Pancreas (tissue), 10 donors: ENCODE measurements around the gene NRCAM. TPM values are rescaled to one million over a fixed set of nuclear protein-coding genes. Genes with fewer than 3 reads are reported as not detected.

Experiments
- ATAC-seq, 4 donors: fragments of 200-7000 bp; cut with Tn5 transposase; one replicate each; pipeline versions ENCODE4 v1.8.0 to v1.9.1; 2020; ENCODE audit warnings: mild to moderate bottlenecking in 4 of 4, moderate library complexity in 4 of 4
- DNase-seq, 6 donors: peaks; one replicate each; pipeline ENCODE4 v3.0.0-alpha.2; 2020
- FAIRE-seq: peaks from 2 replicates; lab custom pipeline; 2012; peaks lifted over from hg19 to GRCh38; lab: Jason Lieb, UNC
- H3K27ac ChIP-seq, 4 donors: fragments of 200-600 bp; sonication (generic); 1 replicate in 3 of 4; 2 replicates in 1 of 4; pipeline versions ENCODE4 v1.5.0 to v1.8.0; 2020
- H3K27me3 ChIP-seq, 4 donors: fragments of 200-600 bp; one replicate each; pipeline ENCODE4 v1.8.0; 2021
- H3K36me3 ChIP-seq, 3 donors: fragments of 200-600 bp; sonication (generic) in 1 of 3; one replicate each; pipeline versions ENCODE4 v1.5.0 to v1.8.0; 2020 to 2021
- H3K4me1 ChIP-seq, 3 donors: fragments of 200-600 bp; one replicate each; pipeline ENCODE4 v1.8.0; 2021
- H3K4me3 ChIP-seq, 4 donors: fragments of 200-600 bp; sonication (generic) in 2 of 4; one replicate each; pipeline versions ENCODE4 v1.5.0 to v1.8.0; 2020 to 2021
- H3K9me3 ChIP-seq, 4 donors: fragments of 200-600 bp; one replicate each; pipeline ENCODE4 v1.8.0; 2021
- WGBS, 2 donors: extraction: QIAGEN DNeasy Blood & Tissue Kit; methylation state at CpG; one replicate each; pipeline ENCODE4 v1.1.7; 2013; 5-methylcytosine and 5-hydroxymethylcytosine counted together
- intact Hi-C, 3 donors: fragments of 100-400 bp; cut with DNase I; formaldehyde crosslinking; loops; one replicate each; pipeline versions ENCODE4 v1.11.1 to v1.14.2; 2022
- polyA plus RNA-seq, 2 donors: library from polyadenylated mRNA; stranded (reverse); fragments of 200-250 nt; gene quantifications; one replicate each; pipeline ENCODE4 v1.2.3, GENCODE V29; 2013
- total RNA-seq, 6 donors: library from RNA; stranded (reverse); fragmentation: NEBNext Ultra II Directional in 4 of 6; extraction: Animal tissue kit (Norgen Biotek cat#: 25700) in 4 of 6; gene quantifications; one replicate each; pipeline versions ENCODE4 v1.2.1 to v1.2.4, GENCODE V29; 2021 to 2023
- TF ChIP-seq, protein P1 (sequence below), 4 donors: fragments of 200-600 bp; sonication (generic) in 3 of 4; IDR thresholded peaks; one replicate each; pipeline versions ENCODE4 v1.5.0 to v1.8.0; 2021; ENCODE audit warnings: antibody characterized with exemption in 4 of 4
- donor health status: healthy with polysubstance abuse.
- donor health status: DM: no; HTN: no; CAD: no; lungs with moderate emphysema.
- donor health status: DM: no; HTN: no; CAD: no.
- donor health status: control.
- donor health status: control.
- donor health status: Bipolar disorder and iron deficiency.
- donor health status: DM: yes; HTN: yes; CAD: no.
- donor health status: DM: no; HTN: no; CAD: no.
- donor health status: DM: no; HTN: no; CAD: no.
- donor health status: DM: yes; HTN: yes; CAD: no.

NRCAM gene
- total and polyA plus RNA-seq, 8 donors, result 14.1 to 53.6 (median 40.4) TPM

DNA sequence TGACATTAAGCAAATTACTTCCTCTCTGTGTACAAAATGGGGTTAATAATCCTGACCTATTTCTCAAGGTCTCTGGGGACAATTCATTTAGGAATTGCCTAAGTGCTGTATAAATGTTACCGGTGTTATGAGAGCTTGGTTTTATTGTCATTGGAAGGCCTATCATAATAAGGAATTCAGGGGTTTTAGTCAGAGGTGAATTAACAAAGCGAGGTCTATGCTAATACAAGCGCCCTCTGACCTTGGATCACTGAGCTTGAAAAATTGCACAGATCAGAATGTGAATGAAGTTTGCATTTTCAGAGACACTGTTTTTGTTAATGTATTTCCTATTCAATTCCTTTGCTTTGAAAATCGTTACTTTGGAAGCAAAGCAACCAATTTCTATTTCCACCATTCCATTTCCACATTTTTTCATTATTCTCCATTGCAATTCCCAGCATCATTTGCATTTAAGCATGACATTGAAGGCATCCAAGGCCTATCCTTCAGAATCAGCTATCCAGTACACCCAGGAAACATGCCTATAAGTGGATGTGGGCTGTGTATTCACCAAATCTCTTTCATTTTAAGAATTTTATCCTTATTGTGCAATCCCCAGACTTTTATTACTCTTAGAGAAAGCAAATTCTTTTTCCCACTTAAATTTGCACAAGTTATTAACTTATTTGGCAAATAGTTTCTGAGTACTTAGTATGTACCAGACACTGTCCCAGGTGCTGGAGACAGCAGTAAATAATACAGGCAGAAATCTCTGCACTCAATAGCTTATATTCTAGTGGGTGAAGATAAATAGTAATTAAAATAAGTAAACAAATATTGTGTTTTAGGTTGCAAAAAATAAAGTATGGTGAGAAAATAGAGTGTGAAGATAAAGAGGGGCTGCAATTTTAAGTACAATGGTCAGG is 133.1 kb downstream of the NRCAM start:
- DNase-seq, result no peak
- no peaks in the 10 kb centered on the region for H3K27me3 ChIP-seq
- no peaks in the 10 kb centered on the region for H3K36me3 ChIP-seq
- FAIRE-seq, result no peak
- WGBS, 2 donors, result 34 to 36% methylated on average over 4 of the region's 4 CpGs
- TF ChIP-seq, protein P1, sequence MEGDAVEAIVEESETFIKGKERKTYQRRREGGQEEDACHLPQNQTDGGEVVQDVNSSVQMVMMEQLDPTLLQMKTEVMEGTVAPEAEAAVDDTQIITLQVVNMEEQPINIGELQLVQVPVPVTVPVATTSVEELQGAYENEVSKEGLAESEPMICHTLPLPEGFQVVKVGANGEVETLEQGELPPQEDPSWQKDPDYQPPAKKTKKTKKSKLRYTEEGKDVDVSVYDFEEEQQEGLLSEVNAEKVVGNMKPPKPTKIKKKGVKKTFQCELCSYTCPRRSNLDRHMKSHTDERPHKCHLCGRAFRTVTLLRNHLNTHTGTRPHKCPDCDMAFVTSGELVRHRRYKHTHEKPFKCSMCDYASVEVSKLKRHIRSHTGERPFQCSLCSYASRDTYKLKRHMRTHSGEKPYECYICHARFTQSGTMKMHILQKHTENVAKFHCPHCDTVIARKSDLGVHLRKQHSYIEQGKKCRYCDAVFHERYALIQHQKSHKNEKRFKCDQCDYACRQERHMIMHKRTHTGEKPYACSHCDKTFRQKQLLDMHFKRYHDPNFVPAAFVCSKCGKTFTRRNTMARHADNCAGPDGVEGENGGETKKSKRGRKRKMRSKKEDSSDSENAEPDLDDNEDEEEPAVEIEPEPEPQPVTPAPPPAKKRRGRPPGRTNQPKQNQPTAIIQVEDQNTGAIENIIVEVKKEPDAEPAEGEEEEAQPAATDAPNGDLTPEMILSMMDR (IDR thresholded peaks at IDR 0.05), result no peak
- intact Hi-C loops, result no loop called here
- no peaks in the 10 kb centered on the region for H3K9me3 ChIP-seq
- peak in 2 of 4 donors; percentile 32 to 40 for ATAC-seq
- H3K4me1 ChIP-seq, result peaks cover 6 to 33% (median 26%) of the 10 kb centered on the region in 3 donors
- no peak overlapping the region for H3K4me3 ChIP-seq
- H3K27ac ChIP-seq, result no peak overlapping the region

DNA sequence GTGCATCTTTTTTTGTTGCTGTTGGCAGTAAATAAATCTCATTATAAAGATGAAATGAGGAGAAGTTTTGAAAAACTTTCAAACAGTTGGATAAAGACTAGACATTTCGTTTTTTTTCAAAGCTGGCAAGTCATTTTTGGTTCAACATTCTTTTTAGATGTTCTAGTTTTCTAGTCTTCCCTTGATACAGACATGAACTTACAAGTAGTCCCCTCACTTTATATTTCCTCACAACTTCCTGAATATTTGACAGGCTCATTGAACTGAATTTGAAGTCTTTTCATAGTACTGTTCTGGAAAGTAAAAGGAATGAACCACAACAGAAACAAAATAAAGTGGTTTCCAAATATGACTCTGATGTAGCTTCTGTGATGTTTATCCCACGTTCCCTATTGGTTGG is 134.2 kb downstream of the NRCAM start:
- H3K27me3 ChIP-seq, result no peaks in the 10 kb centered on the region
- FAIRE-seq (no peak), ATAC-seq (no peak), DNase-seq (no peak)
- H3K9me3 ChIP-seq, result no peaks in the 10 kb centered on the region
- H3K4me1 ChIP-seq, result peaks cover 2 to 23% (median 19%) of the 10 kb centered on the region in 3 donors
- H3K4me3 ChIP-seq, result no peak overlapping the region
- TF ChIP-seq, protein P1 (IDR thresholded peaks at IDR 0.05), result no peak
- 81 to 85% methylated on average over 2 of the region's 2 CpGs for WGBS, 2 donors
- intact Hi-C loops, result no loop called here
- H3K36me3 ChIP-seq, result no peaks in the 10 kb centered on the region
- no peak overlapping the region for H3K27ac ChIP-seq

DNA sequence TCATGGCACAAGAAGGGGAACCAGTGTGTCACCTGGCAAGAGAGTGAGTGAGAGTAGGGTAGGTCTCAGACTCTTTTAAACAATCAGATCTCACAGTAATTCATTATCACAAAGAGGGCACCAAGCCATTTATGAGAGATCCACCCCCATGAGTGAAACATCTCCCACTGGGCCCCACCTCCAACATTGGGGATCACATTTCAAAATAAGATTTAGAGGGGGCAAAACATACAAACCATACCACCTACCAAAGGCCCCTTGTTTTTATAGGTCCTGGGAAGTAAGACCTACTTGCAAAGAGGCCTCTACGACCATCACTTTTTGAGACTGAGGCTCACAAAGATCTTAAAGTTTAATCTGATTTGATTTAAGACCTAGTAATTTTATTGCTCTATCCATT is 134.9 kb downstream of the NRCAM start:
- H3K27ac ChIP-seq, result no peak overlapping the region
- no peaks in the 10 kb centered on the region for H3K9me3 ChIP-seq
- ATAC-seq (no peak), FAIRE-seq (no peak), DNase-seq (no peak)
- 96 to 100% methylated on average over 1 of the region's 1 CpG for WGBS, 2 donors
- H3K36me3 ChIP-seq, result no peaks in the 10 kb centered on the region
- TF ChIP-seq, protein P1 (IDR thresholded peaks at IDR 0.05), result no peak
- peaks cover 0 to 16% (median 13%) of the 10 kb centered on the region in 3 donors for H3K4me1 ChIP-seq
- no peaks in the 10 kb centered on the region for H3K27me3 ChIP-seq
- intact Hi-C loops, result no loop called here
- H3K4me3 ChIP-seq, result no peak overlapping the region

DNA sequence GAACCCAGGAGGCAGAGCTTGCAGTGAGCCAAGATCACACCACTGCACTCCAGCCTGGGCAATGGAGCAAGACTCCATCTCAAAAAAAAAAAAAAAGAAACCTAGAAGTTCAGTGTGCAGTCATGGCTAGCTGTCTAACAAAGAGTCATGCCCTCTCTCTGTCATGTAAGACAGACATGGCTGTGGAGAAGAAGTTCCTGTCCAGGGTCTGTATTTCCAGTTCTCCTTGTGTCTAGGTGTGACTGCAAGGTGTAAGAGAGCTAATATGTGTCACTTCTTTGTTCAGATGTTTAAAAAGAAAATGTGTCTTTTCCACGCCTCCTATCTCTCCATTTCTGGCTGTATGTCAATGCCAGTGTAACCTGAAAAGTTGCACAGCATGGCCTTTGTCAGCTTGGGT is 139.5 kb downstream of the NRCAM start:
- no peak overlapping the region for H3K27ac ChIP-seq
- DNase-seq (no peak), FAIRE-seq (no peak), ATAC-seq (no peak)
- no peaks in the 10 kb centered on the region for H3K36me3 ChIP-seq
- no peaks in the 10 kb centered on the region for H3K27me3 ChIP-seq
- 73 to 96% methylated on average over 1 of the region's 1 CpG for WGBS, 2 donors
- intact Hi-C loops, result no loop called here
- TF ChIP-seq, protein P1 (IDR thresholded peaks at IDR 0.05), result no peak
- no peak overlapping the region for H3K4me3 ChIP-seq
- peaks cover 0 to 13% (median 0%) of the 10 kb centered on the region in 3 donors for H3K4me1 ChIP-seq
- H3K9me3 ChIP-seq, result no peaks in the 10 kb centered on the region

DNA sequence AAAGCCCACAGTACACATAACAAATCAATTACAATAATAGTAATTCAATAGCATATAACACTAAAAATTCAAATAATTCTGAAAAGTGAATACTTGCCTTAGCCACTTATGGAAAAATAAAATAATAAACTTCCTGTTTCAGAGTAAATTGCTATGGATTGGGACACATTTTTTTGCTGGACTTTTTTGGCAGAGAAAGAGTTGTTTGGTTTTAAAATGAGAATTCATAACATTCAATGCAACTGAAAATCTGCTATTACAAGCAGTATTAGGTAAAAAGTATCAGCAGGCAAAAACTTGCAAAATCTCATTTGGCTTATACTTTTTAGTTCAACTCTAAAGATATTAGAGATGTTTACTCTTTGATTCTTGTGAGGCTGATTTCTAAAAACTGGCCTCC is 141.7 kb downstream of the NRCAM start:
- Histone ChIP-seq H3K27ac (no peak overlapping the region), H3K4me3 (no peak overlapping the region), H3K4me1 (peaks cover 0 to 13% (median 0%) of the 10 kb centered on the region in 3 donors), H3K36me3 (no peaks in the 10 kb centered on the region), H3K27me3 (no peaks in the 10 kb centered on the region), H3K9me3 (no peaks in the 10 kb centered on the region)
- DNase-seq (no peak), ATAC-seq (no peak), FAIRE-seq (no peak)
- TF ChIP-seq, protein P1 (IDR thresholded peaks at IDR 0.05), result no peak
- intact Hi-C loops, result no loop called here
